Osteoblast (primary cell): ENCODE data around the gene EIF1. TPM values are rescaled to one million over a fixed set of nuclear protein-coding genes. Genes with fewer than 3 reads are reported as not detected.
A peak's percentile ranks its signal among the peaks of the same experiment; 100 is the strongest.

Experiments used
- DNase-seq: peaks from one replicate; pipeline ENCODE4 v3.0.0; 2011; ENCODE audit warnings: low spot score, mixed read lengths; ENCODE audit not compliant: insufficient read length; ENCODE audit errors: missing footprints
- H2AFZ ChIP-seq: 2 replicates; pipeline ENCODE4 v1.6.0; 2011; ENCODE audit warnings: mild to moderate bottlenecking, low read length
- H3K27ac ChIP-seq: 2 replicates; pipeline ENCODE4 v1.5.1; 2011; ENCODE audit warnings: mild to moderate bottlenecking, low read depth, low read length, moderate library complexity
- H3K27me3 ChIP-seq: 2 replicates; pipeline ENCODE4 v1.6.0; 2012; ENCODE audit warnings: mild to moderate bottlenecking, control low read depth, inconsistent platforms, low read length, moderate library complexity; ENCODE audit not compliant: insufficient read depth
- H3K36me3 ChIP-seq: 2 replicates; pipeline ENCODE4 v1.5.1; 2011; ENCODE audit warnings: mild to moderate bottlenecking, low read length, control low read depth, moderate library complexity; ENCODE audit not compliant: insufficient read depth
- H3K4me1 ChIP-seq: 2 replicates; pipeline ENCODE4 v1.5.1; 2011; ENCODE audit warnings: mild to moderate bottlenecking, low read length, control low read depth, moderate library complexity; ENCODE audit not compliant: insufficient read depth
- H3K4me2 ChIP-seq: 2 replicates; pipeline ENCODE4 v1.6.0; 2011; ENCODE audit warnings: mild to moderate bottlenecking, low read length; ENCODE audit not compliant: insufficient read depth
- H3K4me3 ChIP-seq: fragments of 200-600 bp; sonication (generic); 3 replicates; pipeline ENCODE4 v1.5.1; 2012; ENCODE audit warnings: mild to moderate bottlenecking, low read length, inconsistent platforms; ENCODE audit not compliant: insufficient read depth
- H3K79me2 ChIP-seq: 2 replicates; pipeline ENCODE4 v1.6.0; 2012; ENCODE audit warnings: mild to moderate bottlenecking, low read length, control low read depth, inconsistent platforms; ENCODE audit not compliant: insufficient read depth
- H3K9me3 ChIP-seq: 2 replicates; pipeline ENCODE4 v1.5.1; 2011; ENCODE audit warnings: low read depth, low read length, control low read depth
- H4K20me1 ChIP-seq: 2 replicates; pipeline ENCODE4 v1.6.0; 2012; ENCODE audit warnings: mild to moderate bottlenecking, low read length, control low read depth; ENCODE audit not compliant: insufficient read depth
- total RNA-seq: library from RNA; depleted of rRNA; stranded (reverse); fragments of >200 nt; gene quantifications from 2 replicates; pipeline ENCODE4 v1.2.3, GENCODE V29; 2012
- TF ChIP-seq, protein P1 (sequence below): IDR thresholded peaks from 2 replicates; pipeline ENCODE4 v1.5.1; 2011; ENCODE audit warnings: mild to moderate bottlenecking, low read depth, low read length, moderate library complexity; ENCODE audit errors: extremely low read depth

EIF1 gene
- total RNA-seq, 1 donor = 94.5 TPM

DNA sequence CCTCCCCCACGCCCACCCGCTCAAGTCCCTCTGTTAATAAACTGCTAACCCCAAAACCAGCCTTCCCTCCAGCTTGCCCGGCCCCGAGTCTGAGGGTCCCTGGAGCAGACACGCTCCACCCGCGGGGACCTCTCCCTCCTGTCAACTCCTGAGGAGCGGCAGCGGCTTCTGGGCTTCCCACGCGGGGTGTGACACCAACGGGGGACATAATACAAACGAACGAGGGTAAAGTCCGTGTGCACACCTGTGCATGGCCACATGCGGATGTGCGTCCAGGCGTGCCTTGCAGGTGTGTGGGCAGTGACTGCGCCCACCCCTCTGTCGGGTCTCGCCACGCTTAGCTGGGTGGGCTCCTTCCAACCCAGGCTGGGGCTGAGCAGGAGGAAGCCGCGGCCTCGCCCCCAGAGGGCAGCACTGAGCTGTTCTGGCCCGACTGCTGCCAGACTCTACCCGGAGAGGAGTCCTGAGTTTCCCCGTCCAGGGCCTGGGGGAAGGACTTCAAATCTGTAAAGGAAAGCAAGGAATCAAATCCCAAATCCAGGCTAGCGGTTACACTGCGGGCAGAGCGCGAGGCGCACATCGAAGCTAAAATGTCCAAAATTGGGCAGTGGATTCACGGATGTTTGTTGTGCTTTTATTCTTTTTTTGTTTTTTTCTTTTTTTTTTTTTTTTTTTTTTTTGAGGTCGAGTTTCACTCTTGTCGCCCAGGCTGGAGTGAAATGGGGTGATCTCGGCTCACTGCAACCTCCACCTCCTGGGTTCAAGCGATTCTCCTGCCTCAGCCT, 40.1 kb upstream of the EIF1 start:
- Histone ChIP-seq H3K4me3 (peak overlapping the region; percentile 72), H3K79me2 (no peaks in the 10 kb centered on the region), H3K36me3 (no peaks in the 10 kb centered on the region), H2AFZ (peak overlapping the region; percentile 97), H3K27me3 (no peaks in the 10 kb centered on the region), H4K20me1 (no peaks in the 10 kb centered on the region), H3K4me2 (peak overlapping the region; percentile 94), H3K9me3 (no peaks in the 10 kb centered on the region), H3K27ac (peak overlapping the region; percentile 52), H3K4me1 (peaks cover 16% of the 10 kb centered on the region)
- DNase-seq = peak; percentile 98
- TF ChIP-seq, protein P1, sequence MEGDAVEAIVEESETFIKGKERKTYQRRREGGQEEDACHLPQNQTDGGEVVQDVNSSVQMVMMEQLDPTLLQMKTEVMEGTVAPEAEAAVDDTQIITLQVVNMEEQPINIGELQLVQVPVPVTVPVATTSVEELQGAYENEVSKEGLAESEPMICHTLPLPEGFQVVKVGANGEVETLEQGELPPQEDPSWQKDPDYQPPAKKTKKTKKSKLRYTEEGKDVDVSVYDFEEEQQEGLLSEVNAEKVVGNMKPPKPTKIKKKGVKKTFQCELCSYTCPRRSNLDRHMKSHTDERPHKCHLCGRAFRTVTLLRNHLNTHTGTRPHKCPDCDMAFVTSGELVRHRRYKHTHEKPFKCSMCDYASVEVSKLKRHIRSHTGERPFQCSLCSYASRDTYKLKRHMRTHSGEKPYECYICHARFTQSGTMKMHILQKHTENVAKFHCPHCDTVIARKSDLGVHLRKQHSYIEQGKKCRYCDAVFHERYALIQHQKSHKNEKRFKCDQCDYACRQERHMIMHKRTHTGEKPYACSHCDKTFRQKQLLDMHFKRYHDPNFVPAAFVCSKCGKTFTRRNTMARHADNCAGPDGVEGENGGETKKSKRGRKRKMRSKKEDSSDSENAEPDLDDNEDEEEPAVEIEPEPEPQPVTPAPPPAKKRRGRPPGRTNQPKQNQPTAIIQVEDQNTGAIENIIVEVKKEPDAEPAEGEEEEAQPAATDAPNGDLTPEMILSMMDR = peak; percentile 93

DNA sequence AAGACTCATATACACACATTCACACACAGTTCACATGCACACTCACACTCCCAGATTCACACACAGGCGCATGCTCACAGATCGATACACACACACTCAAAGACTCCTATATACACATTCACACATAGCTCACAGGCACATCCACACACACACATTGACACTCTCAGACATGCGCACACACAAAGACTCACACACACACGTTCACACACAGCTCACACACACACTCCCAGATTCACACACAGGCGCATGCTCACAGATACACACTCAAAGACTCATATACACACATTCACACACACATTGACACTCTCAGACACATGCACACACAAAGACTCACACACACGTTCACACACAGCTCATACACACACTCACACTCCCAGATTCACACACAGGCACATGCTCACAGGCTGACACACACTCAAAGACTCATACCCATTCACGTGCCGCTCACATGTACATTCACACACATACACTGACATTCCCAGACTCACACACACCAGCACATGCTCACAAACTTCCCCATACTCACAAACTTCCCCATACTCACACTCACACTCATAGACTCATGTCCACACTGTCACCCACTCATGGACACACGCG, 38.7 kb upstream of the EIF1 start:
- Histone ChIP-seq H3K4me2 (no peak overlapping the region), H3K4me1 (peaks cover 16% of the 10 kb centered on the region), H2AFZ (no peak overlapping the region), H3K4me3 (no peak overlapping the region), H3K79me2 (no peaks in the 10 kb centered on the region), H3K27me3 (no peaks in the 10 kb centered on the region), H3K9me3 (no peaks in the 10 kb centered on the region), H3K27ac (no peak overlapping the region), H3K36me3 (no peaks in the 10 kb centered on the region), H4K20me1 (no peaks in the 10 kb centered on the region)
- TF ChIP-seq, protein P1 = no peak
- no peak for DNase-seq

DNA sequence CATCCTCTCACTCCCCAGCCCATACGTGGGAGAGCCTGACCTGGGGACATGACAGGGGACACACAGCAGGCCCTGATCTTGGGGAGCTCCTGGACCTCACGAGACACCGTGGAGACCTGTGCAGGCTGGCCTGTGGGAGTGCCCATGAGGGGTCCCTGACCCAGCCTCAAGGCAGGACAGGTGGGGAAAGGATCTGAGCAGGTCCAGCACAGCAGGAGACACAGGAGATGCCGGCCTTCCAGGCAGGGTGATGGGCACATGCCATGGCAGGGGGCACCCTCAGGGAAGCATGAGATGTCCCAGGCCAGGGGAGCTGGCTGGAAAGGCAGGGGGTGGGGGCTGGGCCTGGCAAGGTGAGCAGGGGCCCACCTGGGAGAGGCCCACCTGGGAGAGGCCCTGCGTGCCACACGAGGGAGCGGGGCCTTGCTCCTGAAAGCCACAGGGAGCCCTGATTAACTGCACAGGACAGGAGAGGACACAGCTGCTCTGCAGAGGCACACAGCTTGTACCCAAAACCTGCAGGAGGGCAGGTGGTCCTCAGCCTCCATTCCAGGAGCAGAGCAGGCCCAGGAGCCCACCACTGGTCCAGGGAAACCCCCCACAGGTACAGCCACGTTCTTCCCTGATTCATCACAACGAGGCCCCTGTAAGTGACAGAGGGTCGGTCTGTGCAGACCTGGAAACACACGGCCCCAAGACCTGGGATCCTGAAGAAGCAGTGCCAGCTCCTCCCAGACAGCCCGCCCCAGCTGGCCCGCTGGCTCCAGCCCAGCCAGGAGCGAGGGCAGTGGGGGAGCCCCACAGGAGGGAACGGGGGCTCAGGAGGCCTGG, 37.7 kb upstream of the EIF1 start:
- DNase-seq = peak; percentile 62
- Histone ChIP-seq H3K9me3 (no peaks in the 10 kb centered on the region), H3K4me2 (no peak overlapping the region), H3K4me3 (no peak overlapping the region), H3K36me3 (no peaks in the 10 kb centered on the region), H4K20me1 (no peaks in the 10 kb centered on the region), H3K79me2 (no peaks in the 10 kb centered on the region), H2AFZ (no peak overlapping the region), H3K27ac (no peak overlapping the region), H3K4me1 (peaks cover 11% of the 10 kb centered on the region), H3K27me3 (no peaks in the 10 kb centered on the region)
- TF ChIP-seq, protein P1 = no peak
